HepG2 (cell line): ENCODE data around the gene RGS6. TPM values are rescaled to one million over a fixed set of nuclear protein-coding genes. Genes with fewer than 3 reads are reported as not detected.

Source experiments
- ATAC-seq: fragments of 200-7000 bp; cut with Tn5 transposase; 3 replicates; pipeline ENCODE4 v1.9.1; 2020; ENCODE audit warnings: mild to moderate bottlenecking, moderate library complexity
- BruUV-seq: library from RNA; stranded (reverse); fragments of 400-500 nt; replicated peaks from 2 replicates; lab custom pipeline; 2021; lab: Mats Ljungman, UMichigan
- CTCF ChIA-PET: fragments of 300-600 bp; formaldehyde crosslinking; extraction: SDS; loops from one replicate; lab custom pipeline; 2021; ENCODE audit warnings: low total read pairs, inconsistent platforms, low intra/inter-chr PET ratio; lab: Yijun Ruan, JAX
- POLR2A ChIA-PET: fragments of 350-600 bp; sonication (Branson Sonifier 250); formaldehyde crosslinking; loops from one replicate; lab custom pipeline; 2020; ENCODE audit warnings: antibody characterized with exemption, inconsistent platforms; lab: Yijun Ruan, JAX
- DNase-seq: peaks from one replicate; pipeline ENCODE4 v3.0.0-alpha.2; 2015; ENCODE audit warnings: low spot score
- FAIRE-seq: peaks from 3 replicates; lab custom pipeline; 2011; peaks lifted over from hg19 to GRCh38; lab: Jason Lieb, UNC
- H2AFZ ChIP-seq: one replicate; pipeline ENCODE4 v1.6.1; 2011; ENCODE audit warnings: low read length, inconsistent platforms
- H3K27ac ChIP-seq: fragments of 300-600 bp; 3 replicates; pipeline ENCODE4 v1.8.0; 2011; ENCODE audit warnings: mixed run types, mild to moderate bottlenecking, mixed read lengths, low read length, inconsistent platforms; ENCODE audit not compliant: insufficient read depth; ENCODE audit errors: extremely low read length
- H3K27me3 ChIP-seq, 2 experiments: fragments of 200-600 bp in 1 of 2; 2 replicates in 1 of 2; 3 replicates in 1 of 2; pipeline versions ENCODE4 v1.6.0 to v1.8.0; 2011; ENCODE audit warnings: low read length in 2 of 2, mild to moderate bottlenecking in 2 of 2, moderate library complexity in 2 of 2, inconsistent platforms in 1 of 2; ENCODE audit not compliant: insufficient read depth in 2 of 2, control insufficient read depth in 1 of 2
- H3K36me3 ChIP-seq, 2 experiments: fragments of 200-600 bp in 1 of 2; replicated peaks in 1 of 2; 2 replicates in 1 of 2; 3 replicates in 1 of 2; pipeline versions ENCODE4 v1.5.1 to v1.8.0; 2011; ENCODE audit warnings: low read length in 2 of 2, inconsistent platforms in 1 of 2; ENCODE audit not compliant: insufficient read depth in 2 of 2, control insufficient read depth in 1 of 2
- H3K4me1 ChIP-seq: 2 replicates; pipeline ENCODE4 v1.5.1; 2012; ENCODE audit warnings: low read length, inconsistent platforms; ENCODE audit not compliant: insufficient read depth
- H3K4me2 ChIP-seq: 2 replicates; pipeline ENCODE4 v1.6.0; 2011; ENCODE audit warnings: low read depth, low read length, inconsistent platforms
- H3K4me3 ChIP-seq, 3 experiments: fragments of 200-600 bp in 1 of 3; sonication (generic), shearing (Covaris generic) in 1 of 3; replicated peaks in 1 of 3; 2 replicates each; pipeline ENCODE4 v1.5.1; 2011 to 2016; ENCODE audit warnings: low read length in 3 of 3, inconsistent platforms in 2 of 3, low read depth in 2 of 3, mild to moderate bottlenecking in 2 of 3, control low read depth in 1 of 3, mixed read lengths in 1 of 3; ENCODE audit not compliant: insufficient read depth in 1 of 3
- H3K79me2 ChIP-seq: one replicate; pipeline ENCODE4 v1.6.1; 2011; ENCODE audit warnings: low read length, inconsistent platforms; ENCODE audit not compliant: insufficient read depth
- H3K9ac ChIP-seq: 2 replicates; pipeline ENCODE4 v1.6.0; 2011; ENCODE audit warnings: mild to moderate bottlenecking, low read depth, low read length, inconsistent platforms; ENCODE audit not compliant: insufficient read depth
- H3K9me3 ChIP-seq: 2 replicates; pipeline ENCODE4 v1.5.1; 2012; ENCODE audit warnings: mild to moderate bottlenecking, low read length
- H4K20me1 ChIP-seq: 2 replicates; pipeline ENCODE4 v1.6.0; 2011; ENCODE audit warnings: inconsistent platforms, mild to moderate bottlenecking, low read length, moderate library complexity; ENCODE audit not compliant: insufficient read depth
- FOXA1 ChIP-seq, 2 experiments: fragments of 450-650 bp in 1 of 2; sonication (generic) in 1 of 2; formaldehyde crosslinking in 1 of 2; IDR thresholded peaks; 2 replicates each; pipeline versions ENCODE4 v1.4.0 to v1.6.1; 2016 to 2020; ENCODE audit warnings: missing genetic modification reagents in 1 of 2
- HINFP ChIP-seq: sonication (generic); formaldehyde crosslinking; IDR thresholded peaks from 2 replicates; pipeline ENCODE4 v1.4.0; 2020; ENCODE audit warnings: low read depth, mild to moderate bottlenecking, missing genetic modification reagents
- MEIS2 ChIP-seq: sonication (generic); formaldehyde crosslinking; IDR thresholded peaks from 2 replicates; pipeline ENCODE4 v1.9.0; 2021; ENCODE audit warnings: mild to moderate bottlenecking, missing genetic modification reagents
- PRMT3 ChIP-seq: sonication (generic); formaldehyde crosslinking; IDR thresholded peaks from 2 replicates; pipeline ENCODE4 v1.8.1; 2022; ENCODE audit warnings: low read depth, mild to moderate bottlenecking, moderate library complexity, missing genetic modification reagents, borderline replicate concordance
- STAT5B ChIP-seq: sonication (generic); formaldehyde crosslinking; IDR thresholded peaks from 2 replicates; pipeline ENCODE4 v1.4.0; 2020; ENCODE audit warnings: missing genetic modification reagents
- ZC3H4 ChIP-seq: sonication (generic); formaldehyde crosslinking; IDR thresholded peaks from 2 replicates; pipeline ENCODE4 v1.4.0; 2020; ENCODE audit warnings: missing genetic modification reagents, borderline replicate concordance
- ZNF18 ChIP-seq: sonication (generic); formaldehyde crosslinking; IDR thresholded peaks from 2 replicates; pipeline ENCODE4 v1.8.0; 2022; ENCODE audit warnings: mild to moderate bottlenecking, missing genetic modification reagents; ENCODE audit not compliant: insufficient replicate concordance
- ZNF430 ChIP-seq: sonication (generic); formaldehyde crosslinking; IDR thresholded peaks from 2 replicates; pipeline ENCODE4 v1.9.0; 2021; ENCODE audit warnings: mild to moderate bottlenecking, missing genetic modification reagents
- ZNF639 ChIP-seq: conservative IDR thresholded peaks from 2 replicates; pipeline ENCODE4 v1.6.1; 2018; ENCODE audit warnings: missing genetic modification reagents
- ZNF747 ChIP-seq: sonication (generic); formaldehyde crosslinking; IDR thresholded peaks from 2 replicates; pipeline ENCODE4 v1.8.1; 2023; ENCODE audit warnings: missing genetic modification reagents, mild to moderate bottlenecking, borderline replicate concordance
- WGBS: methylation state at CpG from one replicate; pipeline ENCODE4 v1.1.6; 2017; ENCODE audit warnings: low lambda C conversion rate; 5-methylcytosine and 5-hydroxymethylcytosine counted together
- in situ Hi-C: cut with HindIII; loops from 2 replicates; pipeline ENCODE4 v1.10.0; 2017; ENCODE audit warnings: low pct_unique_long_range_greater_than_20kb; ENCODE audit not compliant: extremely low pct_ligation_motif_present
- intact Hi-C: fragments of 100-400 bp; cut with micrococcal nuclease; formaldehyde crosslinking; loops from one replicate; pipeline ENCODE4 v1.10.0; 2022; ENCODE audit not compliant: unreplicated experiment
- polyA plus RNA-seq, 8 experiments: library from polyadenylated mRNA; depleted of rRNA in 3 of 8; stranded (reverse) in 7 of 8; unstranded in 1 of 8; fragments of >200 nt; fragmentation: Illumina TruSeq in 4 of 8; extraction: Trizol in 4 of 8; gene quantifications; 2 replicates each; pipeline versions ENCODE4 v1.2.1 to v1.2.3, GENCODE V29; 2011 to 2016; ENCODE audit warnings: low read depth in 4 of 8, missing spikeins in 1 of 8, mixed read lengths in 1 of 8; ENCODE audit not compliant: insufficient read depth in 1 of 8
- total RNA-seq, 5 experiments: library from RNA; depleted of rRNA; stranded (reverse); fragments of >200 nt; fragmentation: Illumina TruSeq; extraction: Trizol; gene quantifications; 2 replicates each; pipeline ENCODE4 v1.2.3, GENCODE V29; 2016; ENCODE audit warnings: low read depth in 1 of 5

RGS6 gene
- total and polyA plus RNA-seq, 2 of the 13 experiments (the other 11 are each of a cell fraction or from before 2014, with no cell fraction given) = not detected

GRCh38 chr14:72111911-72112310, 179.7 kb downstream of the RGS6 start (continued):
- no peak for TF ChIP-seq ZNF18 (CRISPR knock-in tag)
- TF ChIP-seq ZC3H4 = no peak

GRCh38 chr14:72118841-72119240, 186.6 kb downstream of the RGS6 start:
- intact Hi-C loops = no loop called here
- H3K79me2 ChIP-seq = no peaks in the 10 kb centered on the region
- no peak overlapping the region for H3K4me2 ChIP-seq
- no peak overlapping the region for H3K4me3 ChIP-seq
- in situ Hi-C loops = no loop called here
- H3K36me3 ChIP-seq = no peaks in the 10 kb centered on the region
- ATAC-seq (no peak), FAIRE-seq (no peak), DNase-seq (no peak)
- TF ChIP-seq MEIS2 (CRISPR knock-in tag) (no peak), HINFP (CRISPR knock-in tag) (no peak), PRMT3 (CRISPR knock-in tag) (no peak), ZNF430 (CRISPR knock-in tag) (no peak), STAT5B (CRISPR knock-in tag) (no peak), ZNF639 (CRISPR knock-in tag) (no peak), FOXA1 (IDR thresholded peaks at IDR 0.05) (no peak), FOXA1 (CRISPR knock-in tag; IDR thresholded peaks at IDR 0.05) (no peak), ZNF747 (CRISPR knock-in tag) (no peak)
- ChIA-PET POLR2A (no interaction called here), CTCF (no interaction called here)
- no peak overlapping the region for H2AFZ ChIP-seq
- no peaks in the 10 kb centered on the region for H3K4me1 ChIP-seq
- H3K27ac ChIP-seq = no peak overlapping the region
- WGBS = 26% methylated on average over 3 of the region's 3 CpGs
- H3K9me3 ChIP-seq = no peaks in the 10 kb centered on the region
- H4K20me1 ChIP-seq = no peaks in the 10 kb centered on the region
- H3K27me3 ChIP-seq = no peaks in the 10 kb centered on the region
- no peak overlapping the region for H3K9ac ChIP-seq
- BruUV-seq = no TSS peak
